A673 (cell line): Measurements from ENCODE around the gene PLD1. TPM values are rescaled to one million over a fixed set of nuclear protein-coding genes. Genes with fewer than 3 reads are reported as not detected.
A peak's percentile ranks its signal among the peaks of the same experiment; 100 is the strongest.

Source experiments
- BruUV-seq: library from RNA; stranded (reverse); fragments of 400-500 nt; replicated peaks from 2 replicates; lab custom pipeline; 2021; lab: Mats Ljungman, UMichigan
- CTCF ChIA-PET: fragments of 300-600 bp; sonication (Branson Sonifier 250); formaldehyde crosslinking; loops from one replicate; lab custom pipeline; 2022; ENCODE audit warnings: antibody characterized with exemption; lab: Charles Lee
- POLR2A ChIA-PET: fragments of 300-600 bp; sonication (Branson Sonifier 250); formaldehyde crosslinking; loops from one replicate; lab custom pipeline; 2022; ENCODE audit warnings: antibody characterized with exemption; ENCODE audit not compliant: low non-redundant PET; lab: Charles Lee
- DNase-seq: peaks from one replicate; pipeline ENCODE4 v3.0.0-alpha.2; 2015; ENCODE audit warnings: low spot score
- H3K27ac ChIP-seq: fragments of 200-600 bp; sonication (generic); 2 replicates; pipeline ENCODE4 v1.5.1; 2016; ENCODE audit warnings: mixed run types, low read depth, mild to moderate bottlenecking, mixed read lengths, antibody characterized with exemption, low read length; ENCODE audit not compliant: poor library complexity, severe bottlenecking
- H3K27me3 ChIP-seq: fragments of 200-600 bp; sonication (generic); replicated peaks from 2 replicates; pipeline ENCODE4 v1.6.1; 2017; ENCODE audit warnings: mixed run types, low read depth, mild to moderate bottlenecking, mixed read lengths, antibody characterized with exemption, low read length; ENCODE audit not compliant: insufficient read depth, poor library complexity
- H3K36me3 ChIP-seq: fragments of 200-600 bp; sonication (generic); 2 replicates; pipeline ENCODE4 v1.6.1; 2016; ENCODE audit warnings: mixed run types, mild to moderate bottlenecking, mixed read lengths, antibody characterized with exemption, low read length; ENCODE audit not compliant: insufficient read depth, poor library complexity, severe bottlenecking
- H3K4me1 ChIP-seq: fragments of 200-600 bp; sonication (generic); 2 replicates; pipeline ENCODE4 v1.6.1; 2017; ENCODE audit warnings: mixed run types, mild to moderate bottlenecking, mixed read lengths, antibody characterized with exemption, low read length; ENCODE audit not compliant: insufficient read depth, poor library complexity, severe bottlenecking
- H3K4me3 ChIP-seq: fragments of 200-600 bp; sonication (generic); 2 replicates; pipeline ENCODE4 v1.5.1; 2016; ENCODE audit warnings: low read depth, mixed run types, mild to moderate bottlenecking, mixed read lengths, low read length; ENCODE audit not compliant: poor library complexity, severe bottlenecking
- H3K9me3 ChIP-seq: fragments of 200-600 bp; sonication (generic); 2 replicates; pipeline ENCODE4 v1.6.1; 2016; ENCODE audit warnings: mixed run types, low read depth, mild to moderate bottlenecking, mixed read lengths, antibody characterized with exemption, low read length; ENCODE audit not compliant: poor library complexity, severe bottlenecking
- CTCF ChIP-seq: fragments of 300-800, 200-600 bp; sonication (generic); conservative IDR thresholded peaks from 2 replicates; pipeline ENCODE4 v1.5.1; 2017; ENCODE audit warnings: low read depth, mild to moderate bottlenecking, antibody characterized with exemption, low read length, moderate library complexity, mixed read lengths
- EZH2 ChIP-seq: fragments of 200-600 bp; sonication (generic); IDR thresholded peaks from 2 replicates; pipeline ENCODE4 v1.6.1; 2017; ENCODE audit warnings: borderline replicate concordance, low read depth, mild to moderate bottlenecking, mixed read lengths, antibody characterized with exemption, low read length; ENCODE audit not compliant: poor library complexity, severe bottlenecking
- intact Hi-C: fragments of 100-400 bp; cut with micrococcal nuclease; formaldehyde crosslinking; loops from one replicate; pipeline ENCODE4 v1.10.0; 2022; ENCODE audit not compliant: unreplicated experiment
- total RNA-seq: library from RNA; stranded (reverse); gene quantifications from 2 replicates; pipeline ENCODE4 v1.2.3, GENCODE V29; 2021

PLD1 gene
- total RNA-seq, 1 experiment from 2014 or later, result 3.2 TPM

- POLR2A ChIA-PET, result interaction anchor here (0.7 kb wide), 2 partner anchors 37 to 121 kb away, joined by 7 to 10 read pairs; no protein-coding TSS in a partner anchor
- Histone ChIP-seq H3K9me3 (no peaks in the 10 kb centered on the region), H3K27ac (peak overlapping the region; percentile 81), H3K4me3 (no peak overlapping the region), H3K36me3 (no peaks in the 10 kb centered on the region), H3K27me3 (no peaks in the 10 kb centered on the region), H3K4me1 (peaks cover 19% of the 10 kb centered on the region)
- TF ChIP-seq EZH2 (no peak), CTCF (no peak)
- CTCF ChIA-PET, result no interaction called here
- intact Hi-C loops, result no loop called here
- DNase-seq, result peak; percentile 30
- BruUV-seq, result no TSS peak
These were observed 1.6 kb upstream of the PLD1 start for GRCh38 chr3:171811913-171812335.

GRCh38 chr3:171811295-171811912 is 1.1 kb upstream of the PLD1 start:
- DNase-seq, result peak; percentile 91
- TF ChIP-seq EZH2 (no peak), CTCF (no peak)

GRCh38 chr3:171810629-171811294 is 479 bp upstream of the PLD1 start:
- POLR2A ChIA-PET, result no interaction called here

More at GRCh38 chr3:171811295-171811912, 1.1 kb upstream of the PLD1 start:
- Histone ChIP-seq H3K27ac (peak overlapping the region; percentile 81), H3K4me3 (no peak overlapping the region), H3K36me3 (no peaks in the 10 kb centered on the region), H3K9me3 (no peaks in the 10 kb centered on the region), H3K27me3 (no peaks in the 10 kb centered on the region), H3K4me1 (peaks cover 24% of the 10 kb centered on the region)
- CTCF ChIA-PET, result no interaction called here
- POLR2A ChIA-PET, result interaction anchor here (0.7 kb wide), 2 partner anchors 37 to 121 kb away, joined by 7 to 10 read pairs; no protein-coding TSS in a partner anchor
- intact Hi-C loops, result no loop called here
- no TSS peak for BruUV-seq

More at GRCh38 chr3:171810629-171811294, 479 bp upstream of the PLD1 start:
- Histone ChIP-seq H3K9me3 (no peaks in the 10 kb centered on the region), H3K4me1 (peaks cover 29% of the 10 kb centered on the region), H3K4me3 (peak overlapping the region; percentile 70), H3K36me3 (no peaks in the 10 kb centered on the region), H3K27ac (peak overlapping the region; percentile 67), H3K27me3 (no peaks in the 10 kb centered on the region)
- CTCF ChIA-PET, result interaction anchor here (0.7 kb wide), 1 partner anchor 521 kb away, joined by 3 read pairs; no protein-coding TSS in a partner anchor
- no peak for TF ChIP-seq CTCF
- no peak for TF ChIP-seq EZH2
- no peak for DNase-seq
- no TSS peak for BruUV-seq
- intact Hi-C loops, result no loop called here
